Measurements from ENCODE around the gene CHD9NB.

The CHD9NB gene

GRCh38 chr16:53098526-53099317 lies 46.0 kb upstream of the CHD9NB start (continued):
- no peak for TF ChIP-seq REST (tag by site-specific recombination; IDR thresholded peaks at IDR 0.05)
- no peak for TF ChIP-seq RBAK (tag by site-specific recombination; IDR thresholded peaks at IDR 0.05)
- TF ChIP-seq ZNF629 (tag by site-specific recombination; IDR thresholded peaks at IDR 0.05) = no peak
- no peak for TF ChIP-seq HOXC10 (CRISPR knock-in tag; IDR thresholded peaks at IDR 0.05)
- no peak for TF ChIP-seq ZNF571 (tag by site-specific recombination; IDR thresholded peaks at IDR 0.05)
- TF ChIP-seq ZBTB48 (tag by site-specific recombination; IDR thresholded peaks at IDR 0.05) = 0 out of 2 replicates have a peak, but pooled peaks have one; percentile 19
- TF ChIP-seq PBX3 (CRISPR knock-in tag; IDR thresholded peaks at IDR 0.05) = no peak
- 0 out of 2 replicates have a peak, but pooled peaks have one; percentile 33 for TF ChIP-seq OSR2 (tag by site-specific recombination; IDR thresholded peaks at IDR 0.05)
- TF ChIP-seq ZNF19 (tag by site-specific recombination; IDR thresholded peaks at IDR 0.05; ENCODE audit: low read depth) = no peak
- no peak for TF ChIP-seq ZNF221 (tag by site-specific recombination; IDR thresholded peaks at IDR 0.05; ENCODE audit: borderline replicate concordance)
- no peak for TF ChIP-seq ZNF521 (tag by site-specific recombination; IDR thresholded peaks at IDR 0.05)
- TF ChIP-seq ZBTB10 (tag by site-specific recombination; IDR thresholded peaks at IDR 0.05) = no peak
- no peak for TF ChIP-seq MZF1 (tag by site-specific recombination; IDR thresholded peaks at IDR 0.05; ENCODE audit: borderline replicate concordance)
- TF ChIP-seq ZBTB44 (tag by site-specific recombination; IDR thresholded peaks at IDR 0.05) = no peak
- no peak for TF ChIP-seq ZNF654 (tag by site-specific recombination; IDR thresholded peaks at IDR 0.05; ENCODE audit: low read depth)
- no peak for TF ChIP-seq ZBTB8A (tag by site-specific recombination; IDR thresholded peaks at IDR 0.05)
- no peak for TF ChIP-seq ZNF362 (tag by site-specific recombination; IDR thresholded peaks at IDR 0.05)
- no peak for TF ChIP-seq ZNF426 (tag by site-specific recombination; IDR thresholded peaks at IDR 0.05)
- no peak for TF ChIP-seq BCL11A (tag by site-specific recombination; IDR thresholded peaks at IDR 0.05; ENCODE audit: low read depth)
- no peak for TF ChIP-seq ZNF548 (tag by site-specific recombination; IDR thresholded peaks at IDR 0.05)
- no peak for TF ChIP-seq ZNF791 (tag by site-specific recombination; IDR thresholded peaks at IDR 0.05)
- TF ChIP-seq ZFP69B (tag by site-specific recombination; IDR thresholded peaks at IDR 0.05) = peak; percentile 69; the same call in 1 of the 2 replicates
- no peak for TF ChIP-seq ZNF48 (tag by site-specific recombination; IDR thresholded peaks at IDR 0.05)
- no peak for TF ChIP-seq ZNF76 (tag by site-specific recombination; IDR thresholded peaks at IDR 0.05; ENCODE audit: borderline replicate concordance, low read depth)
- TF ChIP-seq WT1 (tag by site-specific recombination; IDR thresholded peaks at IDR 0.05) = no peak
- no peak for TF ChIP-seq ZNF560 (tag by site-specific recombination; IDR thresholded peaks at IDR 0.05; ENCODE audit: borderline replicate concordance)

All from HEK293 (cell line).